ENCODE measurements around the gene CD1C. TPM values are rescaled to one million over a fixed set of nuclear protein-coding genes. Genes with fewer than 3 reads are reported as not detected.

CD1C gene
- total and polyA plus RNA-seq, 9 of the 15 experiments (the other 6 are each of a cell fraction or from before 2014, with no cell fraction given): not detected

GRCh38 chr1:158331481-158332150 lies 41.9 kb downstream of the CD1C start, which contains the start of gene CD1B (continued):
- TF ChIP-seq, protein P1, sequence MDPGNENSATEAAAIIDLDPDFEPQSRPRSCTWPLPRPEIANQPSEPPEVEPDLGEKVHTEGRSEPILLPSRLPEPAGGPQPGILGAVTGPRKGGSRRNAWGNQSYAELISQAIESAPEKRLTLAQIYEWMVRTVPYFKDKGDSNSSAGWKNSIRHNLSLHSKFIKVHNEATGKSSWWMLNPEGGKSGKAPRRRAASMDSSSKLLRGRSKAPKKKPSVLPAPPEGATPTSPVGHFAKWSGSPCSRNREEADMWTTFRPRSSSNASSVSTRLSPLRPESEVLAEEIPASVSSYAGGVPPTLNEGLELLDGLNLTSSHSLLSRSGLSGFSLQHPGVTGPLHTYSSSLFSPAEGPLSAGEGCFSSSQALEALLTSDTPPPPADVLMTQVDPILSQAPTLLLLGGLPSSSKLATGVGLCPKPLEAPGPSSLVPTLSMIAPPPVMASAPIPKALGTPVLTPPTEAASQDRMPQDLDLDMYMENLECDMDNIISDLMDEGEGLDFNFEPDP (CRISPR knock-in tag; IDR thresholded peaks at IDR 0.05): no peak
- TF ChIP-seq, protein P2, sequence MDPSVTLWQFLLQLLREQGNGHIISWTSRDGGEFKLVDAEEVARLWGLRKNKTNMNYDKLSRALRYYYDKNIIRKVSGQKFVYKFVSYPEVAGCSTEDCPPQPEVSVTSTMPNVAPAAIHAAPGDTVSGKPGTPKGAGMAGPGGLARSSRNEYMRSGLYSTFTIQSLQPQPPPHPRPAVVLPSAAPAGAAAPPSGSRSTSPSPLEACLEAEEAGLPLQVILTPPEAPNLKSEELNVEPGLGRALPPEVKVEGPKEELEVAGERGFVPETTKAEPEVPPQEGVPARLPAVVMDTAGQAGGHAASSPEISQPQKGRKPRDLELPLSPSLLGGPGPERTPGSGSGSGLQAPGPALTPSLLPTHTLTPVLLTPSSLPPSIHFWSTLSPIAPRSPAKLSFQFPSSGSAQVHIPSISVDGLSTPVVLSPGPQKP (CRISPR knock-in tag; IDR thresholded peaks at IDR 0.05): no peak
- TF ChIP-seq, protein P3, sequence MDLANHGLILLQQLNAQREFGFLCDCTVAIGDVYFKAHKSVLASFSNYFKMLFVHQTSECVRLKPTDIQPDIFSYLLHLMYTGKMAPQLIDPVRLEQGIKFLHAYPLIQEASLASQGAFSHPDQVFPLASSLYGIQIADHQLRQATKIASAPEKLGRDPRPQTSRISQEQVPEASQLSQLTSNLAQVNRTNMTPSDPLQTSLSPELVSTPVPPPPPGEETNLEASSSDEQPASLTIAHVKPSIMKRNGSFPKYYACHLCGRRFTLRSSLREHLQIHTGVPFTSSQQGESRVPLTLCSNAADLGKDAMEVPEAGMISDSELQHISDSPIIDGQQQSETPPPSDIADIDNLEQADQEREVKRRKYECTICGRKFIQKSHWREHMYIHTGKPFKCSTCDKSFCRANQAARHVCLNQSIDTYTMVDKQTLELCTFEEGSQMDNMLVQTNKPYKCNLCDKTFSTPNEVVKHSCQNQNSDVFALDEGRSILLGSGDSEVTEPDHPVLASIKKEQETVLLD (IDR thresholded peaks at IDR 0.05): no peak
- TF ChIP-seq ZNF212 (CRISPR knock-in tag; IDR thresholded peaks at IDR 0.05): no peak
- no peak for TF ChIP-seq NR2C2 (CRISPR knock-in tag; IDR thresholded peaks at IDR 0.05)
- no peak for TF ChIP-seq NR2C2 (tag; IDR thresholded peaks at IDR 0.05)
- TF ChIP-seq JUN (IDR thresholded peaks at IDR 0.05; ENCODE audit: borderline replicate concordance, low read depth, low read length): no peak
- no peak for TF ChIP-seq JUN (CRISPR knock-in tag; IDR thresholded peaks at IDR 0.05; ENCODE audit: borderline replicate concordance)
- no peak for TF ChIP-seq TEAD4 (IDR thresholded peaks at IDR 0.05; ENCODE audit: low read length)
- TF ChIP-seq TEAD4 (CRISPR knock-in tag; IDR thresholded peaks at IDR 0.05; ENCODE audit: borderline replicate concordance): no peak
